GM13977 (cell line): ENCODE results near the gene VPS25.

Experiments
- DNase-seq: peaks from one replicate; pipeline ENCODE4 v3.0.0; 2012; ENCODE audit warnings: low spot score
- CTCF ChIP-seq: IDR thresholded peaks from 2 replicates; pipeline ENCODE4 v1.5.1; 2012; ENCODE audit warnings: mild to moderate bottlenecking, control low read depth; ENCODE audit not compliant: insufficient read depth; ENCODE audit errors: extremely low read depth, missing control alignments
- in situ Hi-C: fragments of 300-500 bp; cut with MboI; formaldehyde crosslinking; loops from one replicate; pipeline ENCODE4 v1.12.0; 2022; ENCODE audit warnings: low sequenced_read_pairs, low pct_unique_long_range_greater_than_20kb, mixed read lengths, inconsistent platforms; ENCODE audit not compliant: unreplicated experiment

The VPS25 gene

GRCh38 chr17:42804918-42805367, 31.7 kb downstream of the VPS25 start:
- no peak for DNase-seq
- in situ Hi-C loops: no loop called here
- no peak for TF ChIP-seq CTCF

DNA sequence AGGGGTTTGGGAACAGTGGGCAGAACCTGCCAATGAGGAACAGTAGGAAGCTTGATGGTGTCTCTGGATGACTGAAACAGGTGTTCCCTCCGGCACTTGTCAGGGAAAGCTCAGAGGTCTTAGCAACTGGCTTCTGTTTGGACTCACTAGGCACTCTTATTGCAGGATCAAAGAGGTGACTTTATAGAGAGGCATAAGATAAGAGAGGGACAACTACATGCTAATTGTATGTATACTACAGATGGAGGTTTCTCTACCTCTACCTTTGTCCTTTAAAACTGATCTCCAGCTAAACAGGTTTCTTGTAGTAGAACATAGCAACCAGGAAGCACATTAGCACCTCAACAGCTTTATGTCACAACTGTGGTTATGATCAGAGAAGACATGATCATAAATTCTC, 33.0 kb downstream of the VPS25 start:
- TF ChIP-seq CTCF: no peak
- DNase-seq: no peak
- in situ Hi-C loops: no loop called here

DNA sequence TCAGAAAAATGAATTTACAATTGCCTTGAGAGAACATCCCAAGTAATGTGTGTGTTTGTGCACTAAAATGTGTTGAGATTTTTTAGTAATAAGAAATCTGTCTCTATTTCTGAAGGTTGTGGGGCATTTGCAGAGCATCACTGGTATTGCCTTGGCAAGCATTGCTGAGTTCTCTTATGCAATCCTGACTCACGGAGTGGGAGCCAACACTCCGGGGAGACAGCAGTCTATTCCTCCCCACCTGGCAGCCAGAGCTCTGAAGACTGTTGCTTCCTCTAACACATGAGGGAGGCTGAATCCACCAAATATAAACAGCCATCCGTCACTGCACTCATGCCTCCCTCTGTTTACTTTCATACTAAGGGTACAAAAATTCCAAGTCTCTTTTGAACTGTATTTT, 36.0 kb downstream of the VPS25 start:
- no peak for DNase-seq
- in situ Hi-C loops: no loop called here
- TF ChIP-seq CTCF: no peak

DNA sequence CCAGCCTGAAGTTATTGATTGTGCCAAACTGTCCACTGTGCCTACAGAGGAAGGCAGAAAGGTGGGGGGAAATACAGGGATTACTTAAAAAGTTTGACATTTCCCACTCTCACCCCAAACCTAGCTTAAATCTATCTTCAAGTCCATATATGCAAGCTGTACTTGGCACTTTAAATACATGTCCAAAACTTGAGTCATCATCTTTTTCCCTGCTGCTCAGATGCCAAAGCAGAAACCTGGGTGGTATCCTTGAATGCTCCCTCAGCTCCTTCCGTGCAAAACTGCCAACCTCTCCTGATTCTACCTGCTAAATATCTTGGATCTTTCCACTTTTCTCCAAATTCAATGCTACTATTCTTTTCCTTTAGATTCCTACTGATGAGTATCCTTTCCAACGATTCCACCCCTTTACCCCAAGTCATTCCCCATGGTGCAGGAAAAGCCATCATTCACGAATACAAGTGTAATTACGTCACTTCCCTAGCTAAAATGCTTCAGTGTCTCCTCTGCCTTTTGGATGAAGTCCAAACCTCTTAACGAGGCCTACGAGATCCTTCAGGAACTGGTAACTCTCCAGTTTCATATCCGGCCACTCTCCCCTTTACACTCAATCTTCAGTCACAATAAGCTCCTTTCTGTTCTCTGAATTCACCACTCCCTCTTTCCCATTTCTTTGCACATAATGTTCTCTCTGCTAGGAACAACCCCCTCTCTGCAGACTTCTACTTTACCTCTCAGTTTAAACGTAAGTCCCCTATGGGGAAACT, 41.6 kb downstream of the VPS25 start:
- no peak for TF ChIP-seq CTCF
- in situ Hi-C loops: no loop called here
- DNase-seq: no peak

GRCh38 chr17:42817866-42818265, 44.6 kb downstream of the VPS25 start:
- TF ChIP-seq CTCF: no peak
- in situ Hi-C loops: no loop called here
- DNase-seq: no peak

DNA sequence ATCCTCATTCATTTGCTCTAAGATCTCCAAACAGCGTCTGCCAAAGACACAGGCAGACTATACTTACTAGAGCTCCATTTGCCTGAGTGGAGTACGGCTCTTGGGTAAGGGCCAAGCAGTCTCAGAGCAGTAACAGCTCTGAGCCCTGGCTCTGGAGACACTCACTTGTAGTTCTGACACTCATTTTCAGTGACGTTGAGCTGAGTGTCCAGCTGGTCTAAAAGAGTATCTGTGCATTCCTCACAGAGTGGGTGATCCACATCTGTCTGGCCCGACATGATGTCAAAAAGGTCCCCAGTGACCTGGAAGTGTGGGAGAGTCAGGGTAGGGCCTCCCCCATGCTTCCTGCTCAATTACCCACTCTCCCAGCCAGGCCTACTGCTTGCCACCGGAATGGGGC, 45.1 kb downstream of the VPS25 start:
- no peak for TF ChIP-seq CTCF
- in situ Hi-C loops: no loop called here
- no peak for DNase-seq
